GOT3 (cell line): ENCODE measurements around the gene WFIKKN2.
"Not testable (repeated sequence)": the region's sequence is repeated elsewhere in the genome, so short reads cannot be mapped to it uniquely, and the experiment has no call there.

Experiments
- DNase-seq: peaks from one replicate; lab custom pipeline; 2025; ENCODE audit warnings: mixed read lengths; lab: John Stamatoyannopoulos, UW

Gene WFIKKN2, protein sequence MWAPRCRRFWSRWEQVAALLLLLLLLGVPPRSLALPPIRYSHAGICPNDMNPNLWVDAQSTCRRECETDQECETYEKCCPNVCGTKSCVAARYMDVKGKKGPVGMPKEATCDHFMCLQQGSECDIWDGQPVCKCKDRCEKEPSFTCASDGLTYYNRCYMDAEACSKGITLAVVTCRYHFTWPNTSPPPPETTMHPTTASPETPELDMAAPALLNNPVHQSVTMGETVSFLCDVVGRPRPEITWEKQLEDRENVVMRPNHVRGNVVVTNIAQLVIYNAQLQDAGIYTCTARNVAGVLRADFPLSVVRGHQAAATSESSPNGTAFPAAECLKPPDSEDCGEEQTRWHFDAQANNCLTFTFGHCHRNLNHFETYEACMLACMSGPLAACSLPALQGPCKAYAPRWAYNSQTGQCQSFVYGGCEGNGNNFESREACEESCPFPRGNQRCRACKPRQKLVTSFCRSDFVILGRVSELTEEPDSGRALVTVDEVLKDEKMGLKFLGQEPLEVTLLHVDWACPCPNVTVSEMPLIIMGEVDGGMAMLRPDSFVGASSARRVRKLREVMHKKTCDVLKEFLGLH

DNA sequence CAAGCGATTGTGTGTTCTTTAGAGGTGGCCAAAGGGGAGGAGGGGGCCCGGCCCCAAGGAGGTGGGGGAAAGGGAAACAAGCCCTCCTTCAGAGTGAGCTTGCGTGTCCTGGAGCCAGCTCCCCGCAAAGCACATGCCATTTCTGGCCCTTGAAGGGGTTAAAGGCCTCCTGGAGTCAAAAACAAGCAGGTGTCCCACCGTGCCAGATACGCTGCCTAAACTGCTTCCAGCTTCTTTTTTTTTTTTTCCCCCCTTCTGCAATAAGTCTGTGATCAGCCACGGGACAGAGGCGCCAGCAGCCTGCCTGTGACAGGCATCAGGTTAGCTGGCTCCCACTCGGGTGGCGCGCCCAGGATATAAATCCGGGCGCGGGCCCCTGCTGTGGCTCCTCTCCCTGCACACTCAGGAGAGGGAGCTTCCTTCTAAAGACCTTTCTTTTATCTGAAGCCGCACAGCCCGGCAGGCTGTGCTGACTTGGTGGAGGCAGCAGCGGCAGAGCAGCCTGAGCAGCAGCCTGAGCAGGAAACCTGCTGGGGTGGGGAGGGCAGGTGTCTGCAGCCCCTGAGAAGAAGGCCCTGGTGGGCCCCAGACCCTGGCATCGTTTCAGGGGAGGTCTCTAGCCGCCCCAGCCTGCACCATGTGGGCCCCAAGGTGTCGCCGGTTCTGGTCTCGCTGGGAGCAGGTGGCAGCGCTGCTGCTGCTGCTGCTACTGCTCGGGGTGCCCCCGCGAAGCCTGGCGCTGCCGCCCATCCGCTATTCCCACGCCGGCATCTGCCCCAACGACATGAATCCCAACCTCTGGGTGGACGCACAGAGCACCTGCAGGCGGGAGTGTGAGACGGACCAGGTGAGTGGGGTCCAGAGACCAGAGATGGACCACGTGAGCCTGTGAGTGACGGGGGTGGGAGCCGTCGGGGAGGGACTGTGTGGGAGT is at the start of gene WFIKKN2:
Gene WFIKKN2 (plus strand): TSS at position 286 of the 934 bp plus-strand sequence. CDS start 352 bp downstream, at position 638.
- no peak for DNase-seq

DNA sequence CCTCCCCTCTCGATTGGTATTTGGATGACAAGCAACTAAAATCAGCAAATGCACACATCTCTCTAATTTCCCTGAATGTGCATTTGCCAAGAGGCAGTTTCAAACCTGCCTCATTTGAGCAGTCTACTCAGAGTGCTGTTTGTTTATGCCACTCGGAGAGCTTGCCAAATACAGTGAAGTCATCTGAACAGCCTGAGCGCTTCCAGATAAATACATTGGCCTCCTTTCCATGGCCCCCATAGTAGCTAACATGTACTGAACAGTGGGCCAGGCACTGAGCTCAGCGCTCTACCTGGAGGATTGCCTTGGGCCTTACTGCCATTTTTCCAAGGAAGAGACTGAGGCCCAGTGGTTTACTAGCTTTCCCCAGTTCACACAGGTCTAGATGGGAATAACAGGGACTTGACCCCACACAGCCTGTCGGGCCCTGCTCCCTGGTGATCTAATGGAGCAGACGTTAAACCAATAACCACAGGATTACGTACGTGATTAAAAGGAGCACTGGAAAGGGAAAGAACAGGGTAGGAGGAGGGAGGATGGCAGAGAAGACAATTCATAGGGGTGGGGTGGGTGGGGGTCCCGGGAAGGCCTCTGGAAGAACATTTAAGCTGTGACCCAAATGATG is 49.3 kb upstream of the WFIKKN2 start:
- no peak for DNase-seq

DNA sequence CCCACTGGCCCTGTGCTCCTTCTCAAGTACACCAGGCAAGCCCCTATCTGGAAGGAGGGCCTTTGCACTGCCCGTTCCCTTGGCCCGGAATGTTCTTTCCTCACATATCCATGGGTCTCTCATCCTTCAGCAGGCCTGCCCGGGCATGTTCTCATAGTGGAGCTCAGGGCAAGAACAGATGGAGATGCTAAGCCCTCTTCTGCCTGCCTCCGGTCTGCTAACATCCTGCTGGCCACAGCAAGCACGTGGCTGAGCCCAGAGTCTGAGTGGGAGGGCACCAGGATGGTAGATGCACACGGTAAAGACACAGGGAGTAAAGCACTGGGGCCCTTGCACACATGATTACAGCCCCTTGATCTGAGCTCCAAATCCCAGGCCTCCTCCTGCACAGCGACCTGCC is 48.3 kb upstream of the WFIKKN2 start:
- no peak for DNase-seq

DNA sequence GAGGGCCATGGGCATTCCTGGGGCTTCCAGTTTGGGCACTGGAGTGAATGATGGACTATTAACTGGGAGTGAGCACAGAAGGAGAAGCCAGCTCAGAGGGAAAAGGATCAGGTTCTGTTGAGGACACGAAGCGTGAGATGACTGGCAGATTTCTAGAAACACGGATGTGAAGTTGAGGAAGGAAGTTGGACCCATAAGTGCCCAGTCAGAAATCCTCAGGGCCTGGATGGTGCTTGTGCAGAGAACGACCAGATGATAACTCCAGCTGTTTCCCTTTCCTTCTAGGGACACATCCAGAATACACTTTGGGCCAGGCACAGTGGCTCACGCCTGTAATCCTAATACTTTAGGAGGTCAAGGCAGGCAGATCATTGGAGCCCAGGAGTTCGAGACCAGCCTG is 44.8 kb upstream of the WFIKKN2 start:
- DNase-seq = no peak

DNA sequence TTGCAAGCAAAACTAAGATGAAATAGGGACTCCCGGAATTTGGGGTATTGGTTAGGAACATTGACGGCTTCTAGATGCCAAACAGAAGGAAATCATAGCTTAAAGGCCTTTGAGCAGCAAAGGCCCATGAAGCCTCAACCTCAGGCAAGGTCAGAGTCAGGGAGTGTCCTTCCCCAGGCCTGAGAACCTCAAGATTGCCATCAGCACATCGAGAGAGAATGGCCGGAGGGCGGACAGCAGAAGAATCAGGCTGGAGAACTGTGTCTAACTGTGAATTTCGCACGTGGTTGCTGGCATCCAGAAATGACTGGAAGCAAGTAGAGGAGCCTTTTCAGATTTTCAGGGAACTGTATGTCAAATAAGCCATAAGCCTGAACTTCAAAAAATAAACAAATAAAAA is 43.3 kb upstream of the WFIKKN2 start:
- no peak for DNase-seq

DNA sequence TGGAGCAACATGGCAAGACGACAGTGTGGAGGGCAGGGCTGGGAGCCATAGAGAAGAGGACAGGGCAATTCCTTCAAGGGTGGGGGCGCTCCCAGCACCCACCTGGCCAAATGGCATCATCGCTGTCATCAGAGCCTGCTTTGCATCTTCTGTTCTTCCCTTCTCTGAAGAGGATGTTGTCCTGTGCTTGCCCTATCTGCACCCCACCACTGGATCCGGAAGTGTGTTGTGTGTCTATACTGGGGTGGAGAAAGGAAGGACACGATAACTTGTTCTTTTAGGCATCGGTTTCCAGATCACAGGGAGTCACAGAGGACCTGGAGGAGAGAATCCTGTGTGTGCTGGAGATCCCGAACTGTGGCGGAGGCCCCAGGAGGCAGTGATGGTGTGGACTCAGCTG is 42.4 kb upstream of the WFIKKN2 start:
- no peak for DNase-seq

DNA sequence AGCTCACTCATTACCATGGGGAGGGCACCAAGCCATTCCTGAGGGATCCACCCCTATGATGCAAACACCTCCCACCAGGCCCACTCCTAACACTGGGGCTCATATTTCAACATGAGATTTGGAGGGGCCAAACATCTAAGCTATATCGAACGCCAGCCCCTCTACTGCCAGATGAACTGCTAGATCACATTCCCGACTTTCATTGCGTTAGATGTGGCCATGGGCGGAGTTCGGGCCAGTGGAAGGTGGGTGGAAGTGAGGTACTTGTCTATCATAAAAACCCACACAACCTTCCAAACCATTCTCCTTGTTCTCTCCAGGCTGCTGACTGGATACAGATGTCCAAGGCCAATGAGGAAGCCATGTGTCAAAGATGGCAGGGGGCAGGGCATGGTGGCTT is 41.0 kb upstream of the WFIKKN2 start:
- DNase-seq = no peak

DNA sequence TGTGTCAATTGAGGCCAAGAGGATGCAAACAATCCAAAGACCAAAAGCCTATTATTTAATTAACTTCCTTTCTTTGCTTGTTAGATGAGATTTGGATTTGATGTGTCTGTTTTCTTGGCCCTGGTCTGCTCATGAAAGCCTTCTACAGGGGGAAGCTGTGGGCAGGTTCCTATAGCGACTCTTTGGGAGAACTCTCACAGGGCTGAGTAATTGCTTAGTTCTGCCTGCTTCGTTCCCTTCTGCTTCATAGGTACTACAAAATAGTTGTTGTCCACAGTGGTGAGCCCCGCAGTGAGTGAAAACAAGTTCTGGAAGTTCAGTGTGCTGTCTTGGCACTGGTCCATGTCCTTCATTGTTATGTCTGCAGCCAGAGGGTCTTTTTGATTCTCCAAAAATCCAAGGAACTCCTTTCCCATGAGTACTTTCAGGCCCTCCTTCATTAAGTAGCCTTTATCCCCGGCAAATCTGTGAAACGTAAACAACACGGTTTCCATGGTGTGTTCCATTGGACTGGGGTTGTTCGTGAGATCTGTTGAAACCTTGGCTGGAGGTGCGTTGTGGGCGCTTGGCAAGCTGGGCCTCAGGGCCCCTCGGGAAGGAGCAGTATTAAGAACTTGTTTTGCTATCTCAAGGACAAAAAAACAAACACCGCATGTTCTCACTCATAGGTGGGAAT is 38.1 kb upstream of the WFIKKN2 start:
- no peak for DNase-seq

DNA sequence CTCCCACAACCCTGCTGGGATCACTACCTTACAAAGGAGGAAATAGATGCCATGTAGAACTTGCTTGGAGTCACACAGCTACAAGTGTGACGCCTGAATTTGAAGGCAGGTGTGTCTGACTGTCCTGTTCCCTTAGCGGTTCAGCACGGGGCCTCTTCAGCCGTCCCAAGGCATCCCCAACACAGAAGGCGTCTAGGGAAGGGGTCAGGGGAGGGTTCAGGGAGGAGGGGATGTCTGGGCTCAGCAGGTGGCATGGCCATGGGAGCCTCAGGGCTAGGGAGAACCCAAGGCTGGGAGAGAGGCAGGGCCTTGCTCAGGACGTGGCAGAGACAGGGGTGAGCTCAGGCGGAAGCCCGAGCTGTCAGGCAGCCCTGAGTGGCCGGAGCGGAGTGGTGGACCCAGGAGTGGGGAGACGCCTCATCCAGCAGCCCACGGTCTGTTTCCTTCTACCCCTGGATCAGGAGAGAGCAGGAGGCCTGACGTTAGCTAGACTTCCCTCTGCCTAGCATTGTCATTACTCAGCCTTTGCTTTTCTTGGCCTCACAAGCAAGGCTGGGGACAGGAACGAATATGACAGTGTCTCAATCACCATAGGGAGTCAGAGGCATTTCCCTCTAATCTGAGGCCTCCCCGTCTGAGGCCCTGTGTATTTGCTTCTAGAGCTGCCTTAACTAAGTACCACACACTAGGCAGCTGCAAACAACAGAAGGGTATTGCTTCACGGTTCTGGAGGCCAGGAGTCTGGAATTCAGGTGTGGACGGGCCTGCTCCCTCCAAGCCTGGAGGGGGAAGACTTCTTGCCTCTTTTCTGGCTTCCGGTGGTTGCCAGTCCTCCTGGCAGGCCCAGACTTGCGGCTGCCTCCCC is 36.7 kb upstream of the WFIKKN2 start:
- DNase-seq = no peak

DNA sequence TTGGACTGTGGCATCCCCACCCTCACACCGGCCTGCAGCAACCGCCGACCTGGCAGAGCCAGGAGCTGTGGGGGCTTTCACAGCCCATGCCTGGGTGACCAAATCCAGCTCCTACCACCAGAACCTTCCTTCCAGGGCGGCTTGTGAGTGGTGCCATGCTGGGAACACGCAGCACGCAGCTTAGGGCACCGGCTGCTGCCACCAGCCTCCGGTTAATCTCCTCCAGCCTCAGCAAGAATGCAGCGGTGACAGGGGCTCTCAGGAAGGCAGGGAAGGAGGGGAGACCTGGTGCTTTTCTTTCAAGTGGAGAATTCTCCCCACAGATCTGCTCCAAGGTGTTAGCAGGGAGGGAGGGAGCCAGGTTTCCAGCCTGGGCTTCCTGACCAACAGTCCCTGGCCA is 35.8 kb upstream of the WFIKKN2 start:
- DNase-seq = no peak

DNA sequence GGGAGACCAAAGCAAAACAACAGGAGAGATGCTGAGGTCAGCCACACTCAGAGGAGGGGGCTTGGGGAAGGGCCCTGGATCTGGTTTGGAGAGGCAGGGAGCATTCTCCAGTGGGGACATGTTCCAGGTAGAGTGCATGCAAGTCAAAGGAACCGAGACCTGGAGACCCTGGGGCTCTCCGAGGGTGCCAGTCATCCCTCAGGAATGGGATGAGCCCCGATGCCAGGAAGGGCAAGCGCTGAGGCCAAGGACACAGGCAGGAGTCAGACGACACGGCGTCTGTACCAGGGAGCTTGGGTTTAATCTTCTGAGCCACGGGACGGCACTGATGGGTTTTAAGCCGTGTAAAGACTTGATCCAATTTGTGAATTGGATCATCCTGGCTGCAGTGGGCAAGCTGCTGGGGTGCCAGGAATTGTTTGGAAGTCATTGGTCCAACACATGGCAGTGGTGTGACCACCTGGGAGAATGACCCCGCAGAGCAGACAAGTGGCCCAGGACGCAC is 35.1 kb upstream of the WFIKKN2 start:
- no peak for DNase-seq

DNA sequence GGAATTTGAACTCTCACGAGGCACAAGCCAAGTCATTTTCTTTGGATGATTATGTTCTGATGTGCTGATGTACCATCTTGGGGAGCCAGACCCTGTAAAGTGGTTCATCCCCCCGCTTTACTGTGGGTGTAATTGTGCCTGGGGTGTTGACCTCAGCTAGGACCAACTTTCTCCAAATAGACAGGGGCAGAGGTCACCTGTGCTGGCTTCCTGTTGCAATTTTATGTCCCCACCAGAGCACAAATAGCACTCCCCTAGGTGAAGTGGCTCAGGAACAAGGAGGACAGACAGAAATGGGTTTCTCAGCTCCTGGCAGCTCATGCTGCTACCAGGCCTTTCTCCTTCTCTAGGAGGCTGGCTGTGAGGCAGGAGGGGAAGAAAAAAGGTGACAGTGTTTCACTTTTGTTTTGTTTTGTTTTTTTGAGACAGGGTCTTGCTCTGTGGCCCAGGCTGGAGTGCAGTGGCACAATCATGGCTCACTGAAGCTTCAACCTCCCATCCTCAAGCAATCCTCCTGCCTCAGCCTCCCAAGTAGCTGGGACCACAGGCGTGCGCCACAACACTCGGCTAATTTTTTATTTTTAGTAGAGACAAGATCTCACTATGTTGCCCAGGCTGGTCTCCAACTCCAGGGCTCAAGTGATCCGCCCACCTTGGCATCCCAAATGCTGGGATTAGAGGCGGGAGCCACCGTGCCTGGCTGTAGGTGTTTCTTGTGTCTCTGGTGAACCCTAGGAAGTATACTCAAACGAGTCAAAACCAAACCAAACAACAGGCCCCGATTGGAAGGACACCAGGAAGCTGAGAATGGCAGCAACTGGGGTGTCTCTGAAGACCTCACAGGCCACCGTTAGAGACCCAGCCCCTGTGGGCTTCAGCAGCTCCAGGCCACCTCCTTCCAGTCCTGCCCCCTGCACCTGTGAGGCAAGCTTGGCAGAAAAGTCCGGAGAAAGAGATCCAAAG is 32.5 kb upstream of the WFIKKN2 start:
- no peak for DNase-seq

DNA sequence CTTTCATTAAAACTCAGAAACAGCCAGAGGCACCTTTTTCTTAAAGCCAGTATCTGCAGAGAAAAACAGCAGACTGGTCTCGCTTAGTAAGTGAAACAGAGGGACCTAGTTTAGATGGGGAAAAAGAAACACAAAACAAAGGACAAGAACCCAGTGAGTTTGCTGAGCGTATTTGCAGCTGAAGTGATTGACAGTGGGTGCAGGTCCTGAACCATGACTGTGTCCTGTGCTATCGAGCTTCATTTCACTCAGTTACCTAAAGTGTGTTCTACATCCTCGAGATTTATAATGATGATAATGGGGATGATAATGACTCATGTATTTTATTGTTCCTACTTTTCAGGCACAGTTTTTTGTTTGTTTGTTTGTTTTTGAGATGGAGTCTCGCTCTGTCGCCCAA is 31.7 kb upstream of the WFIKKN2 start:
- no peak for DNase-seq

DNA sequence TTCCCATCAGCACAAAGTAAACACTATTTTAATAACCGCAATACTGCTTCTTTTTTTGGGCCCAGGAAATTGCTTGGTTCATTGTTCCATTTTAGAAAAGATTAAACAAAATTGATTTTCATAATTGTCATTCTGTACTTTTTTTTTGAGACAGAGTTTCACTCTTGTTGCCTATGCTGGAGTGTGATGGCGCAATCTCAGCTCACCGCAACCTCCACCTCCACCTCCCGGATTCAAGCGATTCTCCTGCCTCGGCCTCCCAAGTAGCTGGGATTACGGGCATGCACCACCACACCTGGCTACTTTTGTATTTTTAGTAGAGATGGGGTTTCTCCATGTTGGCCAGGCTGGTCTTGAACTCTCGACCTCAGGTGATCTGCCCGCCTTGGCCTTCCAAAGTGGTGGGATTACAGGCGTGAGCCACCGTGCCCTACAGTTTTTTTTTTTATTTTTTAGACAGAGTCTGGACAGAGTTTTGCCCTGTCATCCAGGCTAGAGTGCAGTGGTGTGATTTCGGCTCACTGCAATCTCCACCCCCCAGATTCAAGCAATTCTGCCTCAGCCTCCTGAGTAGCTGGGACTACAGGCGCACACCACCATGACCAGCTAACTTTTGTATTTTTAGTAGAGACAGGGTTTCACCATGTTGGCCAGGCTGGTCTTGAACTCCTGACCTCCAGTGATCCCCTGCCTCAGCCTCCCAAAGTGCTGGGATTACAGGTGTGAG is 30.5 kb upstream of the WFIKKN2 start:
- DNase-seq = not testable (repeated sequence)

DNA sequence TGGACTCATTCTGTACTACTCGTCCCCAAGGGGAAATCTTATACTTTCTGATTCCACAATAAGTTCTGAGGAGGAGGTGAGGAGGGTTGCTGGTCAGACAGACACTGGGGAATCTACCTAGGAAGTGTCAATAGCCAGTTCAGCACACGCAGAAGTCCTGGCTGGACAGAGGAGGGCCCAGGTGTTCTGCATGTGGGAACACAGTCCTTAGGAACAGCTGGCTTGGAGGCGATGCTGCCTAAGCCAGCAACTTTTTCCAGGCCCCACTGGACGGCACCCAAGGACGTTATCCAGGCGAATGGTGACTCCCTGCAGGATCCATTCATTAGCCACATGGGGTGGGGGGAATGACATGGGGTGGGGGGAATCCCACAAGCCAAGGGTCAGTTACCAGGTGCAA is 29.9 kb upstream of the WFIKKN2 start:
- DNase-seq = no peak

DNA sequence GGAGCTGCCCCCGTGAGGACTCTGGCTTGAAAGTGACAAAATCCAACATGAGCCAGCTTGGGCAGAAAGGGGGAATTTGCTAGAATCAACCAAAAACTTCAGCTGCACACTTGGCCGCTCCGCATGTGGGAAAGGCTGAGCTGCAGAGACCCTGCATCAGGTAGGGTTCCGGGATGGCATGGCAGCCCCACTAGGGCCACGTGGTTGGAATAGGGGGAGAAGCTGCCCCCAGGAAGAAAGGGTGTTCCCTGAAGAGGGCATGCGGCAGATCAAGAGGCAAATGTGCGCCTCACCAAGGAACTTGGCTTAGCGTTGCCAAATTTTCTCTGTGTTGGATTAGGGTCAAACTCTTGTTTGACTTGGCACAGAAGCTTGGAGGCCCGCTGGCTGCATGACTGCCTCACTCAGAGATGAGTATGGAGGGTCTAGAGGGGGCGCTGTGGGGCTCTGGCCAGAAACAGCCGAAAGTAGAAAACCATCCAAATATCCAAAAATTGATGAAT is 29.2 kb upstream of the WFIKKN2 start:
- DNase-seq = no peak

DNA sequence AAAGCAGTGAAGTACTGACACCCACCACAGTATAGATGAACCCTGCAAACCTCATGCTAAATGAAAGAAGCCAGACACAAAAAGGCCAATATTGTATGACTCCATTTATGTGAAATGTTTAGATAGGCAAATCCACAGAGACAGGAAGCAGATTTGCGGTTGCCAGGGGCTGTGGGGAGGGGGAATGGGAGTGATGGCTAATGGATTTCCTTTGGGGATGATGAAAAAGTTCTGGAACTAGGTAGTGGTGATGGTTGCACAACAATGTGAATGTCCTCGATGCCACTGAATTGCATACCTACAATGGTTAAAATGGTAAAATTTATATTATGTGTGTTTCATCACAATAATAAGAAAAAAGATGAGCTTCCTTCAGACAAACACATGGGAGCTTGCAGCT is 28.4 kb upstream of the WFIKKN2 start:
- no peak for DNase-seq

DNA sequence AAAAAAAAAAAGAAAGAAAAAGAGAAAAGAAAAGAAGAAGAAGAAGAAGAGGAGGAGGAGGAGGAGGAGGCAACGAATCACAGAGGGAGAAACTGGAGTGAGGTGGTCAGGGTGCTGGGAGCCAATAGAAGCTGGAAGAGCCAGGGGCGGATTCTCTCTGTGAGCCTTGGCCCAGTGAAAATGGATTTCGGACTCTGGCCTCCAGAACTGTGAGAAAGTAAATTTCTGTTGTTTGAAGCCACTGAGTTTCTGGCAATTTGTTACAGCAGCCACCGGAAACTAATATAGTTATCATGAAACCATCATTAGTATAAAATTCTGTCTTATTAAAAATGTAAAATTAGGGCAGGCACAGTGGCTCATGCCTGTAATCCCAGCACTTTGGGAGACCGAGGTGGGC is 27.7 kb upstream of the WFIKKN2 start:
- no peak for DNase-seq
